HG03439 (cell line): ENCODE data around the gene PLXNA1.

Experiments
- ATAC-seq: cut with Tn5 transposase; IDR thresholded peaks from one replicate; pipeline ENCODE4 v1.9.1; 2021; ENCODE audit warnings: mild to moderate bottlenecking, moderate library complexity; ENCODE audit not compliant: unreplicated experiment

PLXNA1 gene

GRCh38 chr3:126999383-126999782 is 16.5 kb downstream of the PLXNA1 start:
- no peak for ATAC-seq

- ATAC-seq, result no peak
Measured at GRCh38 chr3:127000119-127000518, 17.2 kb downstream of the PLXNA1 start.

- no peak for ATAC-seq
Measured at GRCh38 chr3:127000761-127001160, 17.8 kb downstream of the PLXNA1 start.

GRCh38 chr3:127001486-127002194 is 18.7 kb downstream of the PLXNA1 start:
- ATAC-seq, result no peak

GRCh38 chr3:127002195-127003174 is 19.6 kb downstream of the PLXNA1 start:
- ATAC-seq, result no peak

- ATAC-seq, result no peak
Measured at GRCh38 chr3:127003175-127003555, 20.2 kb downstream of the PLXNA1 start.

- no peak for ATAC-seq
Measured at GRCh38 chr3:127003601-127004280, 20.8 kb downstream of the PLXNA1 start.

- no peak for ATAC-seq
Measured at GRCh38 chr3:127004641-127005397, 21.9 kb downstream of the PLXNA1 start.

- no peak for ATAC-seq
Measured at GRCh38 chr3:127005864-127006500, 23.1 kb downstream of the PLXNA1 start.

- ATAC-seq, result no peak
Measured at GRCh38 chr3:127006781-127007436, 24.0 kb downstream of the PLXNA1 start.

- ATAC-seq, result no peak
Measured at GRCh38 chr3:127008236-127008635, 25.3 kb downstream of the PLXNA1 start.

- no peak for ATAC-seq
Measured at GRCh38 chr3:127009531-127009930, 26.6 kb downstream of the PLXNA1 start.

- ATAC-seq, result no peak
Measured at GRCh38 chr3:127011270-127011992, 28.5 kb downstream of the PLXNA1 start.

GRCh38 chr3:127012091-127012490 is 29.2 kb downstream of the PLXNA1 start:
- ATAC-seq, result no peak

- no peak for ATAC-seq
Measured at GRCh38 chr3:127013181-127013580, 30.3 kb downstream of the PLXNA1 start.

GRCh38 chr3:127013758-127014535 is 31.0 kb downstream of the PLXNA1 start:
- no peak for ATAC-seq

- ATAC-seq, result peak; percentile 23
Measured at GRCh38 chr3:127014536-127015281, 31.8 kb downstream of the PLXNA1 start.
